Measurements from ENCODE around the gene CAPRIN1. TPM values are rescaled to one million over a fixed set of nuclear protein-coding genes. Genes with fewer than 3 reads are reported as not detected.
A peak's percentile ranks its signal among the peaks of the same experiment; 100 is the strongest.

Gene CAPRIN1
- total and polyA plus RNA-seq, 10 of the 15 experiments (the other 5 are each of a cell fraction or from before 2014, with no cell fraction given): 50.4 to 228 (median 191) TPM

- 0 out of 2 replicates have a peak, but pooled peaks have one; percentile 40 for TF ChIP-seq TARDBP (IDR thresholded peaks at IDR 0.05; ENCODE audit: borderline replicate concordance)
- TF ChIP-seq MYB (IDR thresholded peaks at IDR 0.05; ENCODE audit: borderline replicate concordance, low read depth, low read length): no peak; the same call in 1 of the 2 replicates
- no peak for TF ChIP-seq NFYB (IDR thresholded peaks at IDR 0.05; ENCODE audit: insufficient read depth, low read depth, low read length)
- peak; percentile 86 for TF ChIP-seq NKRF (conservative IDR thresholded peaks at IDR 0.05)
- no peak for TF ChIP-seq E4F1 (IDR thresholded peaks at IDR 0.05; ENCODE audit: borderline replicate concordance, partially characterized antibody)
- peak; percentile 79 for TF ChIP-seq BACH1 (IDR thresholded peaks at IDR 0.05; ENCODE audit: borderline replicate concordance)
- TF ChIP-seq SKIL (IDR thresholded peaks at IDR 0.05; ENCODE audit: low read depth, poor library complexity, severe bottlenecking): no peak
- TF ChIP-seq YY1 (IDR thresholded peaks at IDR 0.05; ENCODE audit: low read depth, low read length): 0 out of 2 replicates have a peak, but pooled peaks have one; percentile 28
- no peak for TF ChIP-seq NFYA (IDR thresholded peaks at IDR 0.05; ENCODE audit: borderline replicate concordance, low read depth, low read length)
- no peak for TF ChIP-seq FOXK2 (IDR thresholded peaks at IDR 0.05)
- no peak for TF ChIP-seq SMAD1 (IDR thresholded peaks at IDR 0.05; ENCODE audit: low read depth, partially characterized antibody)
- TF ChIP-seq BHLHE40 (IDR thresholded peaks at IDR 0.05; ENCODE audit: borderline replicate concordance in 1 of 2, low read depth in 2 of 2, low read length in 1 of 2): peak; percentile 62 to 80; a peak in 3 of 4 replicates
- 0 out of 2 replicates have a peak, but pooled peaks have one; percentile 17 for TF ChIP-seq ZNF24 (IDR thresholded peaks at IDR 0.05)
- TF ChIP-seq NR2C2 (IDR thresholded peaks at IDR 0.05; ENCODE audit: borderline replicate concordance, control insufficient read depth, insufficient read length, low read depth): no peak
- no peak for TF ChIP-seq ZBTB11 (CRISPR knock-in tag; IDR thresholded peaks at IDR 0.05)
- no peak for TF ChIP-seq YBX1 (IDR thresholded peaks at IDR 0.05)
- TF ChIP-seq ATF3 (IDR thresholded peaks at IDR 0.05; ENCODE audit: borderline replicate concordance, extremely low read depth, low read depth, low read length): no peak
- TF ChIP-seq SUPT20H (IDR thresholded peaks at IDR 0.05; ENCODE audit: borderline replicate concordance, control insufficient read depth, low read depth, low read length): no peak
- TF ChIP-seq ZZZ3 (IDR thresholded peaks at IDR 0.05; ENCODE audit: control insufficient read depth, insufficient read length, low read depth): no peak
These were observed 591 bp downstream of the CAPRIN1 start (continued) for GRCh38 chr11:34052036-34052607.

All from GM12878 (cell line).